Measurements from ENCODE around the gene ENOSF1. TPM values are rescaled to one million over a fixed set of nuclear protein-coding genes. Genes with fewer than 3 reads are reported as not detected.

ENOSF1 gene
- total and polyA plus RNA-seq, 10 of the 15 experiments (the other 5 are each of a cell fraction or from before 2014, with no cell fraction given): 12.5 to 43.3 (median 29.5) TPM

- TF ChIP-seq CEBPB (IDR thresholded peaks at IDR 0.05; ENCODE audit: borderline replicate concordance in 1 of 2, low read depth in 2 of 2, low read length in 2 of 2) (no peak), YBX1 (IDR thresholded peaks at IDR 0.05) (no peak), WRNIP1 (IDR thresholded peaks at IDR 0.05; ENCODE audit: borderline replicate concordance, low read depth, low read length) (no peak)
Observed at GRCh38 chr18:644395-645004, 67.9 kb downstream of the ENOSF1 start (continued).

DNA sequence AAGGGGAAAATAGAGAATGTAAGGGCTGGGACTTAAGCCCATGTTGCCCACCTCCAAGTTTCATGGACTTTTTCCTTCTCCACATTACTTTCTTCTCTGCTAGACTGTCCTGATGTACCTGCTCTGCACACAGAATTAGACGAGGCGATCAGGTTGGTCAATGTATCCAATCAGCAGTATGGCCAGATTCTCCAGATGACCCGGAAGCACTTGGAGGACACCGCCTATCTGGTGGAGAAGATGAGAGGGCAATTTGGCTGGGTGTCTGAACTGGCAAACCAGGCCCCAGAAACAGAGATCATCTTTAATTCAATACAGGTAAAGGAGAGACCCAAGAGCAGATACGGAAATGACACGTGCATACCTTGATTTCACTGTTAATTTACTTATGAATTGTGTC is 71.2 kb downstream of the ENOSF1 start:
- H3K79me2 ChIP-seq (ENCODE audit: control insufficient read depth, insufficient read depth, low read length): no peaks in the 10 kb centered on the region
- H3K9ac ChIP-seq (ENCODE audit: control insufficient read depth, insufficient read depth, low read length): no peak overlapping the region
- over 99% methylated on average over 6 of the region's 6 CpGs for WGBS (ENCODE audit: insufficient coverage, insufficient replicate concordance, low lambda C conversion rate, missing lambda C conversion rate)
- ChIA-PET CTCF (interaction anchor here (0.7 to 1.9 kb wide), 6 partner anchors 8 to 189 kb away, joined by 3 to 12 read pairs (median 4); no protein-coding TSS in a partner anchor), POLR2A (no interaction called here), RAD21 (ENCODE audit: unreplicated experiment) (interaction anchor here (1.3 to 2.1 kb wide), 3 partner anchors 16 to 189 kb away, joined by 5 to 9 read pairs (median 7); no protein-coding TSS in a partner anchor), SMC1A (ENCODE audit: uncharacterized antibody, unreplicated experiment) (interaction anchor here (0.9 to 2.1 kb wide), 5 partner anchors 9 to 189 kb away, joined by 3 to 8 read pairs (median 4); no protein-coding TSS in a partner anchor)
- no peaks in the 10 kb centered on the region for H3K9me3 ChIP-seq (replicated peaks; ENCODE audit: control insufficient read depth, insufficient read depth, low read length)
- TF ChIP-seq EED (IDR thresholded peaks at IDR 0.05; ENCODE audit: low read depth) (no peak), FOXK2 (IDR thresholded peaks at IDR 0.05) (no peak), MEF2A (IDR thresholded peaks at IDR 0.05; ENCODE audit: insufficient read depth, low read depth, low read length) (no peak), E2F8 (IDR thresholded peaks at IDR 0.05; ENCODE audit: low read depth, partially characterized antibody) (no peak), YBX1 (IDR thresholded peaks at IDR 0.05) (no peak)
- intact Hi-C loops (cut with micrococcal nuclease; ENCODE audit: unreplicated experiment): no loop called here
- ATAC-seq: no peak
- BruUV-seq (replicated peaks): no TSS peak
- peaks cover 5% of the 10 kb centered on the region; the same call in 1 of the 2 replicates for H3K4me1 ChIP-seq (ENCODE audit: control insufficient read depth, insufficient read depth, low read length)
- H3K27ac ChIP-seq (ENCODE audit: control insufficient read depth, insufficient read depth): no peak overlapping the region
- FAIRE-seq: no peak
- H3K4me2 ChIP-seq (ENCODE audit: control insufficient read depth, insufficient read depth): no peak overlapping the region
- H3K4me3 ChIP-seq: no peak overlapping the region
- H4K20me1 ChIP-seq (ENCODE audit: control insufficient read depth, insufficient read depth): no peaks in the 10 kb centered on the region
- H3K36me3 ChIP-seq (ENCODE audit: control insufficient read depth in 2 of 2, insufficient read depth in 2 of 2, low read length in 1 of 2): no peaks in the 10 kb centered on the region
- no peak for DNase-seq (ENCODE audit: low read depth, low spot score)
- in situ Hi-C loops (cut with MboI): no loop called here
- H2AFZ ChIP-seq (ENCODE audit: control insufficient read depth, low read depth, low read length): no peak overlapping the region
- H3K27me3 ChIP-seq (replicated peaks in 1 of 2; ENCODE audit: control insufficient read depth in 2 of 2, insufficient read depth in 2 of 2, low read length in 1 of 2): 0 out of 4 replicates have a peak, but pooled peaks cover 0 to 1% of the 10 kb centered on the region in 2 experiments

Measured in GM12878 (cell line).